Sigmoid colon (tissue), 4 donors: ENCODE results near the gene KIF26B.

ENCODE experiments used
- EP300 ChIP-seq, 4 donors: sonication (generic); formaldehyde crosslinking; IDR thresholded peaks; one replicate each; pipeline ENCODE4 v1.6.1; 2017; ENCODE audit warnings: antibody characterized with exemption in 4 of 4
- POLR2A ChIP-seq, 2 donors: fragments of 450-650 bp; IDR thresholded peaks; one replicate each; pipeline ENCODE4 v1.6.1; 2016; ENCODE audit warnings: antibody characterized with exemption in 2 of 2, mild to moderate bottlenecking in 2 of 2, moderate library complexity in 2 of 2

GRCh38 chr1:245327360-245327759, 172.6 kb downstream of the KIF26B start:
- TF ChIP-seq POLR2A (IDR thresholded peaks at IDR 0.05) (no peak), EP300 (IDR thresholded peaks at IDR 0.05) (no peak)
